Measurements from ENCODE around the gene GABARAP.

Gene GABARAP

DNA sequence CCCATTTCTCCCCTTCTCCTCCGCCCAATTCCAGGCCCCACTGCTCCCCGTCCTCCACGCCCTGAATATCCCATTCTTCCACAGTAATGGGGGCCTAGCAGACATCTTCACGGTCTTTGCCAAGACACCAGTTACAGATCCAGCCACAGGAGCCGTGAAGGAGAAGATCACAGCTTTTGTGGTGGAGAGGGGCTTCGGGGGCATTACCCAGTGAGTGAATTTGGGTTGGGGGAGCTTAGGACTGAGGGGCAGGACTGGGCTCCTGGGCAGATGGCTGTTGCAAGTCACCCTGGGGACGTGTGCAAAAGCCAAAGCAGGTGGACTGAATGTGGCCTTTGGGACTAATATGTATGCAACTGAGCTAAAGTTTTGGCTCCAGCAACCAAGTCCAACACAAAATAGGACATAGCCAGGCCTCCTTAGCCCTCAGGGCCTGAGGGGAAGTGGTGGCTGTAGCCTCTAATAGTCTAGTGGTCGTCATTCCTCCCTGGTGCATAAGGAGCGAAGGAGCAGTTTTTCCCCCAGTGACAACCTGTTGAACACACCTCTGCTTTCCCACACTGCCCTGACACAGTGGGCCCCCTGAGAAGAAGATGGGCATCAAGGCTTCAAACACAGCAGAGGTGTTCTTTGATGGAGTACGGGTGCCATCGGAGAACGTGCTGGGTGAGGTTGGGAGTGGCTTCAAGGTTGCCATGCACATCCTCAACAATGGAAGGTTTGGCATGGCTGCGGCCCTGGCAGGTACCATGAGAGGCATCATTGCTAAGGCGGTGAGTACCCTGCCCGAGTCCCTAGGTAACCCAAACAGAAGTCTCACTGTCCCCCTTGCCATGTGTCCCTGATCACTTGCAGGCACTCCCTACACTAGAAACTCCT is 19.9 kb downstream of the GABARAP start:
- no peak for DNase-seq (ENCODE audit: low read depth in 2 of 2)

- no peak for DNase-seq (ENCODE audit: low read depth in 2 of 2)
These were observed 20.8 kb downstream of the GABARAP start for GRCh38 chr17:7221278-7222092.

- DNase-seq (ENCODE audit: low read depth in 2 of 2), result peak; percentile 37 to 46
These were observed 21.5 kb downstream of the GABARAP start for GRCh38 chr17:7220593-7221277.

DNA sequence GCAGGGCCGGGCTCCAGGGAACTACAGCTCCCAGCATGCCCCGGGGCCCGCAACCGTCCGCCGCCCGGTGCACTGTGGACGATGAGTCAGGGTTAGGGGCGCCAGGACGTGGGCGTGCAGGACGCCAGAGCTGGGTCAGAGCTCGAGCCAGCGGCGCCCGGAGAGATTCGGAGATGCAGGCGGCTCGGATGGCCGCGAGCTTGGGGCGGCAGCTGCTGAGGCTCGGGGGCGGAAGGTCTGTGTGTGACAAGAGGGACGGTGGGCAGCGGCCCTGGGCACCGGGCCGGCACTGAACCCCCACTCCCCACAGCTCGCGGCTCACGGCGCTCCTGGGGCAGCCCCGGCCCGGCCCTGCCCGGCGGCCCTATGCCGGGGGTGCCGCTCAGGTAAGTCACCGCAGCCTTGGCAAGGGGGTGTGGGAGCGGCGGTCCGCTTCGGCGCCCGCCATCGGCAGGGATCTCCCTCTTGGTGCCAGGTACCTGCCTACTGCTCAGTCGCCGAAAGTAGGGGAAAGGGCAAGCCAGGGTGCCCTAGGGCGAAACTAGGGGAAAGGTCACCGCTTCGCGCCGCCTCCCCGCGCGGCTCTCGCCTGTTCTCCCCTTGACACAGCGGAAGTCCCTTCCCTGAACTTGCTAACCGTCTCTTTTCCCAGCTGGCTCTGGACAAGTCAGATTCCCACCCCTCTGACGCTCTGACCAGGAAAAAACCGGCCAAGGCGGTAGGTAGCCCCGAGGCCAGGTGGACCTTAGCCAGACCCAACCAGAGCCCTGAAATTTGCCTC is 22.2 kb downstream of the GABARAP start, which contains the start of the genes ACADVL and DLG4:
TSS of gene ACADVL (plus strand) at position 127 of the 781 bp plus-strand sequence. CDS start at position 174, 47 bp downstream.
TSS of gene DLG4 (minus strand) at position 25 of the 781 bp plus-strand sequence.
- DNase-seq (ENCODE audit: low read depth in 2 of 2), result peak; percentile 55 to 76

DNA sequence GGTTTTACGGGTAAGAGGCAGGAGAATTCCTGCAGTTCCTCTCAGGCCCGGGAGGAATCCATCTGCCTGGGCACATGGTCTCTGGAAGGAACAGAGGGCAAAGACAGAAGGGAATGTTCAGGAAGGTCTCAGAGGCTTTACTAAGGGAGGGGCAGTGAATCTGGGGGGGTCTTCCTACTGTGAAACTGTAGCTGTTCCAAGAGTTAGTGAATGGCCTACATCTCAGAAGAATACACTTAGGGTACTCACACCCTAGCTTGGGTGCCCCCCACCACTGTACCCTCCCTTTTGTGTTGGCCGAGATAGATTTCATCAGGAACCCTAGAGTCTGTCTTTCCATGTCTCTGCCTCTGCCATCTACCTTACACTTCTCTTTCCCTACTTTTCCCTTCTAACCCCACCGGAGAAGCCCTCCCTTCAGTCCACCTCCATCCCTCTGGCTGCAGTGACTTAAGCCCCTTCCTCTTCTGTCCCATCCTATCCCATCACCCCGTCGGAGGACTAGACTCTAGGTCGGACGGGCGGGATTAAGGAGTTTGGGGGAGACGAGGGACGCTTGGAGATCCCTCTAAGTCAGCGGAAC is 22.9 kb downstream of the GABARAP start:
- no peak for DNase-seq (ENCODE audit: low read depth in 2 of 2)

GRCh38 chr17:7218758-7219157 is 23.5 kb downstream of the GABARAP start:
- no peak for DNase-seq (ENCODE audit: low read depth in 2 of 2)

DNA sequence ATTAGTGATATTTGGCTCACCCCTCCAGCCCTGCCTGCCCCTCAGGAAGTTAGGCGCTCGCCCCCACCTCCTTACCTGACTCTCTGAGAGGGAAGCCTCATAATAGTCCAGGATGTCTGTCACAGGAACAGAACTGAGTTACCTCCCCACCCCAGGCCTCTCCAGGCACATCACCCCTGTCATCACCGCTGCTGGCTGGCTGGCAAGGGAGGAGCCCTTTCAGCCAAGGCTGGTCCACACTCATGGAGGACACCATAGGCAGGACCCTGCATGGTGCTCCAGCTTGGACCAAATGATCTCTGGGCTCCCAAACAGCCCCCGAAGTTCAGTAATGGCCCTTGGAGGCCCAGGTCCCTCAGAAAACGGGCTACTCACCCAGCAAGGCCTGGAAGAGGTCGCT is 24.1 kb downstream of the GABARAP start:
- no peak for DNase-seq (ENCODE audit: low read depth in 2 of 2)

DNA sequence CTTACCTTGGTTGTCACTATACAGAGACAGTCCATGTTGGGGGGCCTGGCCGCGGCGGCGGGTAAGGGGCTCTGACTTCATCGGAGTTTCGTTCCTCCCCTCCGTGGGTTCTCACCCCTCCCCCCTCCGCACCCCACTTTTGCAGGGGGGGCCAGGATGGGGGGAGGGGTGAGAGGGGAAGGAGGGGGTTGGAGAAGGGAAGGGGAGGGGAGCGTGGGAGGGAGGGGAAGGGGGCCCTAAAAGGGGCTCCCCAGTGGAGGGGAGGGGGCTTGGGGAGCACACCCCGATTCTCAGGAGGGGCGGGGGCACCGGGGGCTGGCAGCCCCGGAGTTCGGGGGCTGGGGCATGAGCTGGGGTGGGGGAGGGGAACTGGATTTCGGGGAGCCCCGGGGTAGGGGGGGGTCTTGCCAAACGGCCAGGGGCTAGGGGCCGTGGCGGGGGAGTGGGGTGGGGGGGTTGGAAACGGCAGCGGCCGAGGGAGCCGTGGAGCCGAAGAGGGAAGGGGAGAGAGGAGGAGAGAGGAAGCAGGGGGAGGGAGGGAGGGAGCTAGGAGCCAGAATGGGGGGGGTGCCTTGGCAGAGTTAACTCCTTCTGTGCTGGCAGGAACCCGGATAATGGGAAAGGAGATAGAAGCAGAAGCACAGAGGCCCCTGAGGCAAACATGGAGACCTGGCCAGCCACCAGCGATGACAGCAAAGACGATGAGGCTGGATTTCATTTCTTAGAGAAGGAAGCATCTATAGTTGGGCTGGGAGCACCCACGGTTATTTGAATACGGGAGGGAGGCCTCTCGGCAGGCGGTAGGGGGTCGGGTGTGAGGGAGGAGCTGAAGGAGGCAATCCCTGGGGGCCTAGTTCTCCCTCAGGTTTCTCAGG is 24.9 kb downstream of the GABARAP start:
- DNase-seq (ENCODE audit: low read depth in 2 of 2), result no peak

DNA sequence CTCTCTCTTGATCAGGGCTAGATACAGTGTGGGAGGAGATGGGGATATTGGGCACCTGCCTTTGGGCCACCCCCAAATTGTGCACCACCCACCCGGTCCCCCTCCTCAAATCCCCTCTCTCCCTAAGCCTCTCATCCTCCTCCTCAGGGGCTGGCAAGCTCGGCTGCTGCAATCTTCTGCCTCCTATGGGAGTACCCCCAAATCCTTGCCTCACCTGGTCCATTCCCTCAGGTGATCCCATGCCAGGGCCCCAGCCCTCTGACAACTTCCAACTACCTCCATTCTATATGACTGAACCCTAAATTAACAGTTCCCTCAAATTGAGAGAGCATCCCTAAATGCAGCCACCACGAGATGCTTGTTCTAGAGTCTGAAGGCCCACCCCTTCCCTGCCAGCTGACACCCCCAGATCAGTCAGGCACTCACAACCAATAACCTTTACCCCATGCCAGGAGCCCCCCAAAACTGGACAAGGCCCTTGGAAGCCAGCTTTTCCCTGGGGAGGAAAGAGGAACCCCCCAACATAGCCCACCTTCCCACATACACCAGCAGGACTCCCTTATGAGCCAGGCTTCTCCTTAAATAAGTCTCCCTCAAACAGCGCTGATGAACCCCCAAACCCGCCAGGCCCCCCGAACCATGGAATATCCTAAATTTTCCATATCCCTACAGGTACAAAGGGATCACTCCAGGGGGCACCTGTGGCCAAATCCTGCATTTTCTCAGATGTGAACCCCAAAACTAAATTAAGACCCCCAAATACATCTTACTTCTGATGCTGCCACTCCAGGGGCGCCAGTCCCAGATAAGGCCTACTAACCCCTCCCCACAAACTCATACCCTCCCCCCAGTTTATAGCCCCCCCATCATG is 25.8 kb downstream of the GABARAP start:
- DNase-seq (ENCODE audit: low read depth in 2 of 2), result no peak

DNA sequence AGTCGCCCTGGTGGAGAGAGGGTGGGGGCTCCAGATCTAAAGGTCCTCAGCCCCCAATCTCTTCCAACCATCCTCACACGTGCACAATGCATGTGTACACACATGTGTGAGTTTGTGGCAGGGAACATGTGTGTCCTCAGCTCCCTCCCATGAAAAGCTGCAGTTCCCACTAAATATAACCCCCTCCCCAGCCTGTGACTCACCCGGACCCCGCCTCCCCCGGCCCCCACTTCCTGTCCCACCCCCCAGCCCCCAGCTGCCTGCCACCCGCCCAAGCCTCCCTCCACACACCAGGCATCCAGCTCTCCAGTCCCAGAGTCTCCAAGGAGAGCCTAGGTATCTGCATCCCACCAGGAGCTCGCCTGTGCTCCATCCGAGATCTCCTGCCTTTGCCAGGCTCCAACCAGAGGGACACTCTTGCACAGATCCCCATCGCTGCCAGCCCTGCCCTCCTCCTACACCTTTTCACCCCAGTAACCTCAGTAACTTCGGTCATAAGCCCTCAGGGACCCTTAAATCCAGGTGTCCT is 26.5 kb downstream of the GABARAP start:
- no peak for DNase-seq (ENCODE audit: low read depth in 2 of 2)

GRCh38 chr17:7215136-7215638 is 27.1 kb downstream of the GABARAP start:
- no peak for DNase-seq (ENCODE audit: low read depth in 2 of 2)

GRCh38 chr17:7214300-7215135 is 27.7 kb downstream of the GABARAP start:
- peak; percentile 98 to 99 for DNase-seq (ENCODE audit: low read depth in 2 of 2)

- DNase-seq (ENCODE audit: low read depth in 2 of 2), result no peak
These were observed 28.4 kb downstream of the GABARAP start for GRCh38 chr17:7213895-7214299.

- no peak for DNase-seq (ENCODE audit: low read depth in 2 of 2)
These were observed 30.6 kb downstream of the GABARAP start for GRCh38 chr17:7211491-7212273.

GRCh38 chr17:7208754-7209460 is 33.3 kb downstream of the GABARAP start:
- no peak for DNase-seq (ENCODE audit: low read depth in 2 of 2)

GRCh38 chr17:7208027-7208571 is 34.1 kb downstream of the GABARAP start:
- DNase-seq (ENCODE audit: low read depth in 2 of 2), result no peak

Measured in stimulated activated CD4-positive, alpha-beta T cell treated with anti-CD3 and anti-CD28 coated beads, Interleukin-1b, Interleukin-23, amount 100 ng/mL, for 4 hours (primary cell).